CMK (cell line): Measurements from ENCODE around the gene TSEN15.
"Not testable (repeated sequence)": the region's sequence is repeated elsewhere in the genome, so short reads cannot be mapped to it uniquely, and the experiment has no call there.

Experiments
- DNase-seq: peaks from one replicate; pipeline ENCODE4 v3.0.0-alpha.2; 2010; ENCODE audit warnings: low read depth

The TSEN15 gene

DNA sequence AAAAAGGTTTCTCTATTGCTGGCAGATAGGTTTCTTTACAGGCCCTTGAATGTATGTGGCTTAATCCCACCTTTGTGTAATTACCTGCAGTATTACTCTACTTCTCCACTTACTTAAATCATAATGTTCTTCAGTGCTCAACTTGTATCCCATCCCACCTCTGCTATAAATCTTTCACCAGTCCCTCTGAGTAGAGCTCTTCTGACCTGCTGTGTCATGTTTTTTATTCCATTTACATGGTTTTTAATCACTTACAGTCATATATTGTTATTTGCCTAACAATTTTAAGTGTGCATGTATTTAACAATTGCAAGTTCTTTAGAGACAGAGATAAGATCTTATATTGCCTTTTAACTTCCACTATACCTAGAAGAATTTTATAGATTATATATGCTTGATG lies 2.4 kb downstream of the TSEN15 start:
- DNase-seq, result no peak

DNA sequence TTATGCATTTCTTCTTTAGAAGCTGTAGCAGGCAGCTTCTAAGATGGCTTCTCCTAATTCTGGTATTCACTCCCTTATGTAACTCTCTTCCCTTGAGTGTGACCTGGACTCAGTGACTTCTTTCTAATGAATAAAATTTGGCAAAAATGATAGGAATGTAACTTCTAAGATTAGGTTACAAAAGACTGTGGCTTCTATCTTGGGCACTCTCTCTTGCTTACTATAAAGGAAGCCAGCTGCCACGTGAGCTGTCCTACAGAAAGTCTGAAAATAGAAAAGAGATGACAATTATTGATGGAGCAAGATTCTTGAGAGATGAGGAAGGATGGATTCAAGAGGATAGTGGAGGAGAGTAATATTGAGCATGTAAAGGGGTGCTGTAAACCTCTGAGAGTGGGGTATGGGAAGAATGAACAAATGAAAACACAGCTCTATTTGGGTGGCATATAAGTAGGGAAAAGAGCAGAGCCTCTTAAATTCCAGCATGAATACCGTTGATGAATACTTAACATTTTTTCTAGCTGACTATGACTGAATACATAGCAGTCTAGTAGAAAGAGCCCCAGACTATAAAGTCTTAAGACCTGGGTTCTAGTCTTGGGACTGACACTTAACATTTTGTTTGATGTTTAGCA lies 5.5 kb downstream of the TSEN15 start:
- DNase-seq, result no peak

GRCh38 chr1:184059887-184060286 lies 8.4 kb downstream of the TSEN15 start:
- DNase-seq, result no peak

- no peak for DNase-seq
Measured at GRCh38 chr1:184060316-184060715, 8.8 kb downstream of the TSEN15 start.

GRCh38 chr1:184061396-184062003 lies 10.0 kb downstream of the TSEN15 start:
- no peak for DNase-seq

- no peak for DNase-seq
Measured at GRCh38 chr1:184062640-184063286, 11.2 kb downstream of the TSEN15 start.

- no peak for DNase-seq
Measured at GRCh38 chr1:184065559-184065958, 14.0 kb downstream of the TSEN15 start.

GRCh38 chr1:184068354-184068753 lies 16.8 kb downstream of the TSEN15 start:
- no peak for DNase-seq

- DNase-seq, result no peak
Measured at GRCh38 chr1:184069675-184070074, 18.1 kb downstream of the TSEN15 start.

DNA sequence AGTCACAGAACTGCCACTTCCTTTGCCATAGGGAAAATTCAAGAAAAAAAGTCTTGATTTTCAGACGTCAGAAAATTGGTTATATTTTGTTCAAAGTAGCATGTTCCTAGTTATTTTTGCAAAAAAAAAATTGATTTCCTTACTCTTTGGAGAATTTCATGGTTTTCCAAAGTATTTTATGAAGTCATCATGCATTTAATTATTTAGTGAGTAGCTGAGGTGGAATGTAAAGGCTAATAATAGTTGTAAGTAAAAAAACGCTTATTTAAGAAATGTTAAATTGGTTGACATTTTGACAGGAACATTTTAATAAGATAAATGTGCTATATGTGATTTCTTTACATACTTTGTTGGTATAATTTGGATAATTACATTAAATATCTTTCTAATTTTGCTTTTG lies 20.8 kb downstream of the TSEN15 start:
- DNase-seq, result no peak

GRCh38 chr1:184074383-184074782 lies 22.9 kb downstream of the TSEN15 start:
- no peak for DNase-seq

DNA sequence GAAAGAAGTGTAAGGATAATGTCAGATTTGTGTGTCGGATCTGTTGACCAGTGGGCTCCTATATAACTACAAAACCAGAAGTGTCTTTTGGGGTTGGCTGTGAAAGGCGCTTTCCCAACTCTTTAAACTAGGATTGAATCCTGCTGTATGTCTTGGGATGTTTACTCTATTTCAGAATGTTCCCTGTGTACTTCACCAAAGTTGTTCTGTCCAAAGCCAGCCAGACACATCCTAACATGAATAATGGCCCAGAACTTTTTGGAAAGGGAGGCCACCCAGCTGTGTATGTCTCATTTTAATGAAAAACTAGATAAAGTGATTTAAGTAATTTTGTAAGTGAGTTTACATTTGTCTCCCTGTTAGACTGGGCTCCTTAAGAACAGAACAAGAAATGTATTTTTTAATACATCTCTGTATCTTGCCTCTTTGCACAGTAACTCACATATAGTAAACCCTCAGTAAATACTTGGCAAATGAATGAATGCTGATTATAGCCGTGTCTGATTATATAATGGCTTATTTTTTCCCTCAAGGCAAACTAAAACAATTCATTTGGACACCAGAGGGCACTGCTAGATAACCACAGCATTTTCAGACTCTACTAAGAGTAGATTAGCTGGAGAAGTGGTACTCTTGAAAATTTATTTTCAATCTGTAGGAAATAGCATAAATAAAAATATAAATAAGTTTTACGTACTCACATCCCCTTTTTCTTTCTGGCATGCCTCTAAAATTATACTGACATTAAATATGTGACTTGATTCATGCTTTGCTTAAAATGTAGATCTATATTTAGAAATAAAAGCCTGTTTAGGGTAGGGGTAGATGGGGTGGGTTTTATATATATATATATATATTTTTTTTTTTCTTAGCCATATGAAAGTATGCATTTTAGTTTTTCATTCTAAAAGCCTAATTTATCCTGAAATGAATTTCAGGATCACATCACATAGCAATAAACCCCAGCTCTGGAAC lies 23.8 kb downstream of the TSEN15 start:
- no peak for DNase-seq

GRCh38 chr1:184078564-184079249 lies 27.2 kb downstream of the TSEN15 start:
- DNase-seq, result no peak

GRCh38 chr1:184080309-184080708 lies 28.8 kb downstream of the TSEN15 start:
- DNase-seq, result no peak

GRCh38 chr1:184082541-184083415 lies 31.2 kb downstream of the TSEN15 start:
- DNase-seq, result no peak

DNA sequence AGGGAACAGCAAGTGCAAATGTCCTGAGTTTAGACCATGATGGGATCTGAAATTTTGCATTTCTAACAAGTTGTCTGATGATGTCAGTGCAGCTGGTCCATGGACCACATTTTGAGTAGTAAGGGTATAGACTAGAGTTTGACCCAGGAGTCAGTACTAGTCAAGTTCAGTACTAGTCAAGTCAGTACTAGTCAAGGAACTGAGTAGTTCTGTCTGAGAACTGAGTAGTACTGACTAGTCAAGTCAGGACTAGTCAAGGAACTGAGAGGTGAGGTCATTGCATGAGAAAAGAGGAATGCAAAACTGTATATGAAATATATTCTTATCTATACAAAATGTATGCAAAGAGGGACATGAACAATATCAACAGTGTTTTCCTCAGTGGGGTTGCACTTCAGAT lies 34.1 kb downstream of the TSEN15 start:
- DNase-seq, result no peak

GRCh38 chr1:184088037-184088436 lies 36.5 kb downstream of the TSEN15 start:
- no peak for DNase-seq

DNA sequence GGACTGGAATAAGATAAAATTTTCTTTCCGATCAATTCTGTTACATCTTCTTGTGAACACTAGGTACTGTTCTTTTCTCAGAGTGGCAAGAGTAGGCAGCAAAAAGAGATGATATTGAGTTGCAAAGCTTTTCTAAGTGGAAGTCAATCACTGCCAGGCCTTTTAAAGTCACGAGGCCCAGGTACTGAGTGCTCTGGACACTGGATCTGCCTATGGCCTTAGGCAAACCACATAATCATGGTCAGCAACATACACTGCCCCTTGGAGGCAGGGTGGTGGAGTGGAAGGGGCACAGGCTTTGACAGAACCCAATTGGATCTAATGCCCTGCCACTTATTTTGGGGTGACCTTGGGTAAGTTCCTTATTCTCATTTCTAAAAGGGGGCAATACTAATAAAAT lies 41.5 kb downstream of the TSEN15 start:
- no peak for DNase-seq

DNA sequence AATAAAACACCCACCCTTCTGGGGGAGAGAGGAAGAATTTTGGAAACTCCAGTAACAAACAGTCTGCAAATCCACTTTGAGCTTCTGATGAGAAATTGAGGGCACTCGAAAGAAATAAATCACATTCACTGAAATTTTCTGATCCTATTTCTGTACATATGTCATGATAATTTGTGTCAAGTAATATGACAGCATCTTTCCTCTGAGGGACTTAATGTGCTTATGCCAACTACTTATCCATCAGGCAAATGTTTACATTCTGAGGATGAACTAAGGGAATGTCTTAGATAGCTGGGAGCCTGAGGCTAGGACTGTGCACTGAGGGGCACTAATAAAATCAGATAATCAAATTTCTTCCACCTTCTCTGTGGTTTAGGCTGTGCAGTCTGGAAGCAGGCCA lies 44.5 kb downstream of the TSEN15 start:
- DNase-seq, result no peak

DNA sequence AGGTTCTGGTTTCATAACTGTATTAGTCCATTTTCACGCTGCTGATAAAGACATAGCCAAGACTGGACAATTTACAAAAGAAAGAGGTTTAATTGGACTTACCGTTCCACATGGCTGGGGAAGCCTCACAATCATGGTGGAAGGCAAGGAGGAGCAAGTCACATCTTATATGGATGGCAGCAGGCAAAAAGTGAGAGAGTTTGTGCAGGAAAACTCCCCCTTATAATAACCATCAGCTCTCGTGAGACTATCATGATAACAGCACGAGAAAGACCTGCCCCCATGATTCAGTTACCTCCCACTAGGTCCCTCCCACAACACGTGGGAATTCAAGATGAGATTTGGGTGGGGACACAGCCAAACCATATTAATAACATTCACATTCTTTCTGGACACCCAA lies 45.0 kb downstream of the TSEN15 start:
- DNase-seq, result not testable (repeated sequence)

DNA sequence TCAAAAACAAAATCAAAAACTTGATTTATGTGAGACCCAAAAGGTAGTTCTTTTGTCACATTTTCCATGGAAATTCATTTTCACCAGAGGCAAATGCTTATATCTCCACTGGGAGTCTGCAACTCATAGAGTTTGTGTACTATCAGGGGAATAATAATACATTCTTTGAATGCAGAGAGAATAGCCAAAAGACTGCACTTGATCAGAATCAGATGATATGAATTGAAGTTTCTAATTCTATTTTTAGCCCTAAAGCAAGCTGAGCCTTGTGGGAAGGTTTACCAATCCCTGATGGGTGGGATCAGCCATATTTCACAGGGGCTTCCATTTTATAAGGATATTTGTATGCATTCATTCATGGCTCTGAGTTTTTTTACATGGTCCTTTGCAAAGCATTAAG lies 49.6 kb downstream of the TSEN15 start:
- DNase-seq, result no peak
